GM23248 (cell line): ENCODE data around the gene VEGFB. TPM values are rescaled to one million over a fixed set of nuclear protein-coding genes. Genes with fewer than 3 reads are reported as not detected.

Source experiments
- DNase-seq: peaks from one replicate; pipeline ENCODE4 v3.0.0-alpha.2; 2015
- H2AFZ ChIP-seq: fragments of 200-600 bp; sonication (generic); 2 replicates; pipeline ENCODE4 v1.6.1; 2016; ENCODE audit warnings: antibody characterized with exemption
- H3F3A ChIP-seq: fragments of 200-600 bp; sonication (generic); 2 replicates; pipeline ENCODE4 v1.6.1; 2016; ENCODE audit warnings: mild to moderate bottlenecking, antibody characterized with exemption, mixed run types; ENCODE audit not compliant: insufficient read depth
- H3K27ac ChIP-seq: fragments of 200-600 bp; sonication (generic); 2 replicates; pipeline ENCODE4 v1.5.1; 2016; ENCODE audit warnings: mild to moderate bottlenecking
- H3K27me3 ChIP-seq: fragments of 200-600 bp; sonication (generic); replicated peaks from 2 replicates; pipeline ENCODE4 v1.6.1; 2016; ENCODE audit warnings: mild to moderate bottlenecking; ENCODE audit not compliant: insufficient read depth
- H3K36me3 ChIP-seq: fragments of 200-600 bp; sonication (generic); 2 replicates; pipeline ENCODE4 v1.6.1; 2016; ENCODE audit warnings: low read depth, mild to moderate bottlenecking
- H3K4me1 ChIP-seq: fragments of 200-600 bp; sonication (generic); 2 replicates; pipeline ENCODE4 v1.6.1; 2016; ENCODE audit warnings: mild to moderate bottlenecking; ENCODE audit not compliant: insufficient read depth
- H3K4me2 ChIP-seq: fragments of 200-600 bp; sonication (generic); one replicate; pipeline ENCODE4 v1.6.1; 2016; ENCODE audit warnings: mild to moderate bottlenecking; ENCODE audit not compliant: unreplicated experiment
- H3K4me3 ChIP-seq: fragments of 200-600 bp; sonication (generic); 2 replicates; pipeline ENCODE4 v1.5.1; 2016; ENCODE audit warnings: mild to moderate bottlenecking
- H3K79me2 ChIP-seq: fragments of 200-600 bp; sonication (generic); 2 replicates; pipeline ENCODE4 v1.6.1; 2016; ENCODE audit warnings: mild to moderate bottlenecking; ENCODE audit not compliant: insufficient read depth
- H3K9ac ChIP-seq: fragments of 200-600 bp; sonication (generic); 2 replicates; pipeline ENCODE4 v1.6.1; 2016; ENCODE audit warnings: mild to moderate bottlenecking
- H3K9me2 ChIP-seq: fragments of 200-600 bp; sonication (generic); 2 replicates; pipeline ENCODE4 v1.6.1; 2016; ENCODE audit warnings: mixed run types, mild to moderate bottlenecking, moderate library complexity; ENCODE audit not compliant: insufficient read depth
- H3K9me3 ChIP-seq: fragments of 200-600 bp; sonication (generic); one replicate; pipeline ENCODE4 v1.6.1; 2017; ENCODE audit warnings: low read depth
- H4K20me1 ChIP-seq: fragments of 200-600 bp; sonication (generic); 2 replicates; pipeline ENCODE4 v1.6.0; 2016; ENCODE audit not compliant: insufficient read depth
- EZH2 ChIP-seq: fragments of 200-600 bp; sonication (generic); IDR thresholded peaks from 2 replicates; pipeline ENCODE4 v1.6.1; 2018; ENCODE audit warnings: antibody characterized with exemption, mild to moderate bottlenecking; ENCODE audit not compliant: insufficient read depth, poor library complexity, severe bottlenecking
- EZH2phosphoT487 ChIP-seq: fragments of 200-600 bp; sonication (generic); IDR thresholded peaks from 2 replicates; pipeline ENCODE4 v1.6.1; 2018; ENCODE audit warnings: antibody characterized with exemption, moderate library complexity, mild to moderate bottlenecking, low read depth; ENCODE audit not compliant: insufficient read depth
- WGBS, 2 experiments: methylation state at CpG; one replicate each; pipeline ENCODE4 v1.1.6; 2015 to 2017; ENCODE audit warnings: low lambda C conversion rate in 2 of 2, low coverage in 1 of 2; ENCODE audit errors: missing lambda C conversion rate in 2 of 2; 5-methylcytosine and 5-hydroxymethylcytosine counted together
- in situ Hi-C: fragments of 300-500 bp; cut with MboI; formaldehyde crosslinking; loops from 2 replicates; pipeline ENCODE4 v1.15.0; 2020
- polyA plus RNA-seq: library from polyadenylated mRNA; unstranded; fragments of >200 nt; fragmentation: Nextera tagmentation; extraction: Ambion mirVana; gene quantifications from 2 replicates; pipeline ENCODE4 v1.2.1, GENCODE V29; 2016
- total RNA-seq: library from RNA; depleted of rRNA; stranded (reverse); fragments of >200 nt; shearing (Covaris generic); gene quantifications from 2 replicates; pipeline ENCODE4 v1.2.3, GENCODE V29; 2014

Gene VEGFB
- total and polyA plus RNA-seq, 2 experiments from 2014 or later = 21.6 to 27.8 TPM

DNA sequence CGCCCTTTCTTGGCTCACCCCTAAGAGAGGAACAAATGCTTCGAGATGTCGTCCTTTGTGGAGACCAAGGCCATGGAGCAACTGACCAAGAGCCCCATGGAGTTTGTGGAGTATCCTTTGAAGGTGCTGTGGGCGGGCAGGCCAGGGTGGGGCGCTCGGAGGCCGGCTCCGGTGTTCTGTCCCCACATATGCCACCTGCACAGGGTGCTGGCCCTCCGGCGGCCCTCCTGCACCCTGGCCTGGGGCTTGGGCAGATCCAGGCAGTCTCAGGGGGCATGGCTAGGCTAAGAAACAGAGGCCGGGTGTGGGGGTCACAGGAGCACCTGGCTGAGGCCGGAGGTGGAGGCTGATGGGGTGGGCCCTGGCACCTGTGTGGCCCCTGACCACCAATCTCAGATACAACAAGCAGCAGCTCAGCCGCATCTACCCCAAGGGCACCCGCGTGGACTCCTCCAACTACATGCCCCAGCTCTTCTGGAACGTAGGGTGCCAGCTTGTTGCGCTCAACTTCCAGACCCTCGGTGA, 27.2 kb downstream of the VEGFB start:
- H3K9ac ChIP-seq = no peak overlapping the region
- no peaks in the 10 kb centered on the region for H3F3A ChIP-seq
- no peaks in the 10 kb centered on the region for H3K4me1 ChIP-seq
- H3K9me3 ChIP-seq = no peaks in the 10 kb centered on the region
- WGBS, 2 experiments = 93% methylated on average over 18 of the region's 18 CpGs
- H2AFZ ChIP-seq = no peak overlapping the region
- H3K27me3 ChIP-seq = no peaks in the 10 kb centered on the region
- in situ Hi-C loops = no loop called here
- H3K4me3 ChIP-seq = no peak overlapping the region
- no peak overlapping the region for H3K4me2 ChIP-seq
- H3K27ac ChIP-seq = no peak overlapping the region
- H4K20me1 ChIP-seq = no peaks in the 10 kb centered on the region
- no peak for DNase-seq
- TF ChIP-seq EZH2 = no peak
- TF ChIP-seq EZH2phosphoT487 = no peak
- H3K9me2 ChIP-seq = no peaks in the 10 kb centered on the region
- H3K36me3 ChIP-seq = peaks cover 7% of the 10 kb centered on the region; the same call in 1 of the 2 replicates
- no peaks in the 10 kb centered on the region for H3K79me2 ChIP-seq

GRCh38 chr11:64262271-64263002, 28.1 kb downstream of the VEGFB start:
- Histone ChIP-seq H3K9me2 (no peaks in the 10 kb centered on the region), H3K9ac (no peak overlapping the region), H3K36me3 (peaks cover 7% of the 10 kb centered on the region; the same call in 1 of the 2 replicates), H3F3A (no peaks in the 10 kb centered on the region), H2AFZ (no peak overlapping the region), H3K27me3 (no peaks in the 10 kb centered on the region), H3K27ac (no peak overlapping the region), H3K9me3 (no peaks in the 10 kb centered on the region), H4K20me1 (no peaks in the 10 kb centered on the region), H3K4me1 (0 out of 2 replicates have a peak, but pooled peaks cover 2% of the 10 kb centered on the region), H3K4me3 (no peak overlapping the region), H3K4me2 (no peak overlapping the region), H3K79me2 (no peaks in the 10 kb centered on the region)
- TF ChIP-seq EZH2phosphoT487 (no peak), EZH2 (no peak)
- WGBS, 2 experiments = 93 to 94% methylated on average over 42 of the region's 42 CpGs
- in situ Hi-C loops = no loop called here
- DNase-seq = no peak

GRCh38 chr11:64263021-64263946, 28.9 kb downstream of the VEGFB start:
- Histone ChIP-seq H3K79me2 (no peaks in the 10 kb centered on the region), H3K4me2 (no peak overlapping the region), H3K9me2 (no peaks in the 10 kb centered on the region), H3K27ac (no peak overlapping the region), H3K9me3 (no peaks in the 10 kb centered on the region), H2AFZ (no peak overlapping the region), H3K27me3 (no peaks in the 10 kb centered on the region), H3K4me1 (peaks cover 9% of the 10 kb centered on the region), H3K36me3 (peaks cover 7% of the 10 kb centered on the region; the same call in 1 of the 2 replicates), H3F3A (peaks cover 7% of the 10 kb centered on the region; the same call in 1 of the 2 replicates), H3K9ac (no peak overlapping the region), H3K4me3 (no peak overlapping the region), H4K20me1 (no peaks in the 10 kb centered on the region)
- 77 to 82% methylated on average over 24 to 29 of the region's 29 CpGs for WGBS, 2 experiments
- in situ Hi-C loops = no loop called here
- TF ChIP-seq EZH2 (no peak), EZH2phosphoT487 (no peak)
- DNase-seq = peak; percentile 39

DNA sequence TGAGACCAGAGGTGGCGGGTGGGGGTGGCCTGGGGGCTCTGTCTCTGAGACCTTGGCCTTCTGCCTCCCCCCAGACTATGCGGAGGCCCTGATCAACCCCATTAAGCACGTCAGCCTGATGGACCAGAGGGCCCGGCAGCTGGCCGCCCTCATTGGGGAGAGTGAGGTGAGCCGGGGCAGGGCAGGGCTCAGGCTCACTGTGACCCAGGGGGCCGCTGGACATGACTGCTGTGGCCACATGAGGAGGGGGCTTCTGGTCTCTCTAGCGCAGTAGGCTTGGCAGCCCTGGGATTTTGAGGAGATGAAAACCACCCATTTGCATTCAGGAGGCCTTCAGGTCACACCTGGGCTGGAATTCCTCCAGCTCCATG, 29.5 kb downstream of the VEGFB start:
- peaks cover 7% of the 10 kb centered on the region; the same call in 1 of the 2 replicates for H3K36me3 ChIP-seq
- in situ Hi-C loops = no loop called here
- 91 to 97% methylated on average over 8 of the region's 8 CpGs for WGBS, 2 experiments
- no peaks in the 10 kb centered on the region for H3K27me3 ChIP-seq
- H3K4me2 ChIP-seq = no peak overlapping the region
- DNase-seq = no peak
- no peak overlapping the region for H3K9ac ChIP-seq
- no peak overlapping the region for H2AFZ ChIP-seq
- H3F3A ChIP-seq = peaks cover 7% of the 10 kb centered on the region; the same call in 1 of the 2 replicates
- no peak overlapping the region for H3K4me3 ChIP-seq
- H3K9me2 ChIP-seq = no peaks in the 10 kb centered on the region
- H3K9me3 ChIP-seq = no peaks in the 10 kb centered on the region
- H3K4me1 ChIP-seq = peaks cover 16% of the 10 kb centered on the region
- no peaks in the 10 kb centered on the region for H3K79me2 ChIP-seq
- H4K20me1 ChIP-seq = no peaks in the 10 kb centered on the region
- H3K27ac ChIP-seq = no peak overlapping the region
- TF ChIP-seq EZH2phosphoT487 = no peak
- no peak for TF ChIP-seq EZH2
